GM18526 (cell line): ENCODE results near the gene SLC13A1.

Experiments used
- POLR2A ChIP-seq: IDR thresholded peaks from 3 replicates; pipeline ENCODE4 v1.6.1; 2011; ENCODE audit not compliant: insufficient read length; ENCODE audit errors: extremely low read depth

SLC13A1 gene

GRCh38 chr7:123154231-123154860, 45.4 kb downstream of the SLC13A1 start:
- TF ChIP-seq POLR2A, result no peak

- TF ChIP-seq POLR2A, result no peak
Observed at GRCh38 chr7:123151443-123151842, 48.3 kb downstream of the SLC13A1 start.

GRCh38 chr7:123148813-123149212, 51.0 kb downstream of the SLC13A1 start:
- no peak for TF ChIP-seq POLR2A

GRCh38 chr7:123143252-123144006, 56.3 kb downstream of the SLC13A1 start:
- TF ChIP-seq POLR2A, result no peak

- TF ChIP-seq POLR2A, result no peak
Observed at GRCh38 chr7:123140561-123140960, 59.2 kb downstream of the SLC13A1 start.

- TF ChIP-seq POLR2A, result no peak
Observed at GRCh38 chr7:123135960-123136359, 63.8 kb downstream of the SLC13A1 start.

- no peak for TF ChIP-seq POLR2A
Observed at GRCh38 chr7:123133924-123134323, 65.8 kb downstream of the SLC13A1 start.

- TF ChIP-seq POLR2A, result no peak
Observed at GRCh38 chr7:123131961-123132360, 67.8 kb downstream of the SLC13A1 start.

- no peak for TF ChIP-seq POLR2A
Observed at GRCh38 chr7:123131556-123131955, 68.2 kb downstream of the SLC13A1 start.

GRCh38 chr7:123131140-123131539, 68.6 kb downstream of the SLC13A1 start:
- TF ChIP-seq POLR2A, result no peak

- no peak for TF ChIP-seq POLR2A
Observed at GRCh38 chr7:123126691-123127090, 73.1 kb downstream of the SLC13A1 start.

GRCh38 chr7:123126171-123126570, 73.6 kb downstream of the SLC13A1 start:
- no peak for TF ChIP-seq POLR2A

GRCh38 chr7:123125231-123125630, 74.5 kb downstream of the SLC13A1 start:
- no peak for TF ChIP-seq POLR2A

GRCh38 chr7:123122916-123123315, 76.9 kb downstream of the SLC13A1 start:
- TF ChIP-seq POLR2A, result no peak

GRCh38 chr7:123120286-123120685, 79.5 kb downstream of the SLC13A1 start:
- TF ChIP-seq POLR2A, result no peak

- no peak for TF ChIP-seq POLR2A
Observed at GRCh38 chr7:123115331-123115730, 84.4 kb downstream of the SLC13A1 start.

- no peak for TF ChIP-seq POLR2A
Observed at GRCh38 chr7:123114288-123114687, 85.5 kb downstream of the SLC13A1 start.

- TF ChIP-seq POLR2A, result no peak
Observed at GRCh38 chr7:123112833-123113232, 86.9 kb downstream of the SLC13A1 start.
